Activated CD8-positive, alpha-beta T cell treated with anti-CD3 and anti-CD28 coated beads for 36 hours (primary cell): ENCODE measurements around the gene TERF2IP. TPM values are rescaled to one million over a fixed set of nuclear protein-coding genes. Genes with fewer than 3 reads are reported as not detected.

ENCODE experiments used
- ATAC-seq: fragments of 200-7000 bp; cut with Tn5 transposase; one replicate; pipeline ENCODE4 v1.10.0; 2021; ENCODE audit warnings: mild to moderate bottlenecking, moderate library complexity
- CTCF ChIA-PET: fragments of 350-600 bp; sonication (Branson Sonifier 250); formaldehyde crosslinking; loops from one replicate; lab custom pipeline; 2021; ENCODE audit warnings: antibody characterized with exemption; lab: Charles Lee
- POLR2A ChIA-PET: fragments of 350-600 bp; sonication (Branson Sonifier 250); formaldehyde crosslinking; loops from one replicate; lab custom pipeline; 2021; ENCODE audit warnings: antibody characterized with exemption; lab: Charles Lee
- DNase-seq: peaks from one replicate; pipeline ENCODE4 v3.0.0-alpha.2; 2020
- H3K27ac Mint-ChIP-seq: one replicate; pipeline ENCODE4 v1.8.0; 2021; ENCODE audit warnings: mild to moderate bottlenecking, mixed read lengths
- H3K27me3 Mint-ChIP-seq: one replicate; pipeline ENCODE4 v1.8.0; 2021; ENCODE audit warnings: mixed read lengths
- H3K36me3 Mint-ChIP-seq: one replicate; pipeline ENCODE4 v1.8.0; 2021; ENCODE audit warnings: low read depth, mixed read lengths
- H3K4me1 Mint-ChIP-seq: one replicate; pipeline ENCODE4 v1.8.0; 2021; ENCODE audit warnings: low read depth, mixed read lengths
- H3K4me3 Mint-ChIP-seq: one replicate; pipeline ENCODE4 v1.8.0; 2021; ENCODE audit warnings: mild to moderate bottlenecking, moderate library complexity, mixed read lengths
- H3K9me3 Mint-ChIP-seq: one replicate; pipeline ENCODE4 v1.8.0; 2021; ENCODE audit warnings: mixed read lengths
- intact Hi-C: fragments of 100-400 bp; cut with micrococcal nuclease; formaldehyde crosslinking; loops from one replicate; pipeline ENCODE4 v1.10.0; 2022
- total RNA-seq, 2 experiments: library from RNA; stranded (reverse); gene quantifications; one replicate each; pipeline ENCODE4 v1.2.3, GENCODE V29; 2021
- TF ChIP-seq, protein P1 (sequence below): fragments of 200-600 bp; IDR thresholded peaks from one replicate; pipeline ENCODE4 v1.8.0; 2022; ENCODE audit warnings: antibody characterized with exemption, mild to moderate bottlenecking

TERF2IP gene
- total RNA-seq, 2 experiments from 2014 or later, result 66.3 to 68.1 TPM

- ChIA-PET CTCF (no interaction called here), POLR2A (interaction anchor here (0.7 to 4.1 kb wide), 2 partner anchors 10 to 29 kb away, joined by 3 to 22 read pairs; partner anchors contain the start of genes KARS1 and TERF2IP)
- no peak overlapping the region for H3K4me3 Mint-ChIP-seq
- no peak for ATAC-seq
- H3K27me3 Mint-ChIP-seq, result no peaks in the 10 kb centered on the region
- no peak for DNase-seq
- H3K27ac Mint-ChIP-seq, result peak overlapping the region; percentile 42
- no peaks in the 10 kb centered on the region for H3K9me3 Mint-ChIP-seq
- TF ChIP-seq, protein P1, sequence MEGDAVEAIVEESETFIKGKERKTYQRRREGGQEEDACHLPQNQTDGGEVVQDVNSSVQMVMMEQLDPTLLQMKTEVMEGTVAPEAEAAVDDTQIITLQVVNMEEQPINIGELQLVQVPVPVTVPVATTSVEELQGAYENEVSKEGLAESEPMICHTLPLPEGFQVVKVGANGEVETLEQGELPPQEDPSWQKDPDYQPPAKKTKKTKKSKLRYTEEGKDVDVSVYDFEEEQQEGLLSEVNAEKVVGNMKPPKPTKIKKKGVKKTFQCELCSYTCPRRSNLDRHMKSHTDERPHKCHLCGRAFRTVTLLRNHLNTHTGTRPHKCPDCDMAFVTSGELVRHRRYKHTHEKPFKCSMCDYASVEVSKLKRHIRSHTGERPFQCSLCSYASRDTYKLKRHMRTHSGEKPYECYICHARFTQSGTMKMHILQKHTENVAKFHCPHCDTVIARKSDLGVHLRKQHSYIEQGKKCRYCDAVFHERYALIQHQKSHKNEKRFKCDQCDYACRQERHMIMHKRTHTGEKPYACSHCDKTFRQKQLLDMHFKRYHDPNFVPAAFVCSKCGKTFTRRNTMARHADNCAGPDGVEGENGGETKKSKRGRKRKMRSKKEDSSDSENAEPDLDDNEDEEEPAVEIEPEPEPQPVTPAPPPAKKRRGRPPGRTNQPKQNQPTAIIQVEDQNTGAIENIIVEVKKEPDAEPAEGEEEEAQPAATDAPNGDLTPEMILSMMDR, result no peak
- peaks cover 14% of the 10 kb centered on the region for H3K4me1 Mint-ChIP-seq
- peaks cover 29% of the 10 kb centered on the region for H3K36me3 Mint-ChIP-seq
- intact Hi-C loops, result no loop called here
Observed at GRCh38 chr16:75658175-75658574, 10.6 kb downstream of the TERF2IP start.

DNA sequence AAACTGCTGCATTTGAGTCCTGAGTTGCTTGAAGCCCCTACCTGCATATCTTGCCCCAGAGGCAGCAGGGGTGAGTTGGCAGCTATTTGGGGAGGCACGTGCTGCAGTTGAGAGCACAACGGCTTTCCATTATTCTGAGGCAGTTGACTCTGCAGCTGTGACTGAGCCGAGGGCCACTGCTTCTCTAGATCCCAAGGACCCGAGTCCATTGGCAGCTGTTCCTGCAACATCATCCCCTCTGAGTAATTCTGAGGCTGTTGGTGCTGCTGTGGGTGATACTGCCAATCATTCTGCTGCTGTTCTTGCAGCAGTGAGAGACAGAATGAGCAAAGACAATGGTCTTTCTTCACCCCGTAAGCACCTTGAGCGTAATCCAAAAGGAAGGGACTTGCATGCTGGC lies 12.7 kb downstream of the TERF2IP start:
- no peaks in the 10 kb centered on the region for H3K9me3 Mint-ChIP-seq
- TF ChIP-seq, protein P1, result no peak
- ATAC-seq (no peak), DNase-seq (no peak)
- H3K4me1 Mint-ChIP-seq, result peaks cover 2% of the 10 kb centered on the region
- ChIA-PET POLR2A (interaction anchor here (1.2 to 4.1 kb wide), 2 partner anchors 9 to 13 kb away, joined by 3 to 22 read pairs; partner anchors contain the start of genes KARS1 and TERF2IP), CTCF (no interaction called here)
- intact Hi-C loops, result no loop called here
- H3K27ac Mint-ChIP-seq, result no peak overlapping the region
- no peaks in the 10 kb centered on the region for H3K27me3 Mint-ChIP-seq
- H3K36me3 Mint-ChIP-seq, result peaks cover 24% of the 10 kb centered on the region
- H3K4me3 Mint-ChIP-seq, result no peak overlapping the region

DNA sequence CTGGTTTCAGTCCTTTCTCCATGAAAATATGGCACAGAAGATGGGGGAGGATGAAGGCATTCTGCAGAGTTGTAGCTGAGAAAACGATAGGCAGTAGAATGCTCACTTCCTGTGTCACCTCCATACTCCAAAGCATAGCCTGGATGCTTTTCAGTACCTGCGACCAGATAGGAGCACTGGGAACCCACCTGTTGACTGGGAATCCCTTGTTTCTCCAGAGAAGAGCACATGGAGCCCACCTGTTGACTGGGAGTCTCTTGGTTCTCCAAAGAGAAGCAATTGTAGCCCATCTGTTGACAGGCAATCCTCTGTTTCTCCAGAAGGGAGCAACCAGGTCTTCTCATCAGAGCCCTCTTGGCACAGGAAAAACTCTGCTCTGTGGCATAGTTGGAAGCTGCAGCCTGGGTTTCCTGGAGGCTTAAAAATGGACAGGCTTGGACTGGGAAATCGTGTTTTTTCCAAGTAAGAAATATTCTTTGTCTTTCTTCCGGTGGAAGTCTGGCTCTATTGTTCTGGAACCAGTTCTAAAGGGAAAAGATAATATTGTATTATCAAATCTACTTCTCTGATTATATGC lies 13.2 kb downstream of the TERF2IP start:
- intact Hi-C loops, result no loop called here
- Mint-ChIP-seq H3K36me3 (peaks cover 24% of the 10 kb centered on the region), H3K27ac (no peak overlapping the region), H3K4me3 (no peak overlapping the region), H3K9me3 (no peaks in the 10 kb centered on the region), H3K27me3 (no peaks in the 10 kb centered on the region), H3K4me1 (peaks cover 2% of the 10 kb centered on the region)
- no peak for DNase-seq
- CTCF ChIA-PET, result no interaction called here
- TF ChIP-seq, protein P1, result no peak
- ATAC-seq, result no peak
- POLR2A ChIA-PET, result interaction anchor here (4.1 kb wide), 1 partner anchor 13 kb away, joined by 22 read pairs; the partner anchor contains the start of genes KARS1 and TERF2IP

GRCh38 chr16:75667503-75667902 lies 19.9 kb downstream of the TERF2IP start:
- ATAC-seq (no peak), DNase-seq (no peak)
- Mint-ChIP-seq H3K4me1 (no peaks in the 10 kb centered on the region), H3K27me3 (no peaks in the 10 kb centered on the region), H3K27ac (no peak overlapping the region), H3K36me3 (no peaks in the 10 kb centered on the region), H3K4me3 (no peak overlapping the region), H3K9me3 (no peaks in the 10 kb centered on the region)
- ChIA-PET POLR2A (no interaction called here), CTCF (no interaction called here)
- intact Hi-C loops, result no loop called here
- TF ChIP-seq, protein P1, result no peak

GRCh38 chr16:75676909-75677308 lies 29.3 kb downstream of the TERF2IP start, which contains the start of gene CPHXL2:
Gene CPHXL2, minus strand, starts transcription at chr16:75677009. Its CDS starts 10 bp downstream, at chr16:75676999.
- Mint-ChIP-seq H3K27ac (no peak within 1 kb of the TSS), H3K9me3 (no peaks in the 10 kb centered on the region), H3K36me3 (no peaks in the 10 kb centered on the region), H3K27me3 (no peaks in the 10 kb centered on the region), H3K4me3 (no peak within 1 kb of the TSS), H3K4me1 (no peaks in the 10 kb centered on the region)
- intact Hi-C loops, result no loop called here
- no peak for DNase-seq
- ChIA-PET CTCF (no interaction called here), POLR2A (no interaction called here)
- ATAC-seq, result no peak
- TF ChIP-seq, protein P1, result no peak
